SK-N-SH (cell line): ENCODE data around the gene MIGA2. TPM values are rescaled to one million over a fixed set of nuclear protein-coding genes. Genes with fewer than 3 reads are reported as not detected.

Experiments used
- CTCF ChIA-PET: fragments of 300-600, 350-600 bp; formaldehyde crosslinking; extraction: SDS; loops from one replicate; lab custom pipeline; 2021; lab: Yijun Ruan, JAX
- POLR2A ChIA-PET: fragments of 350-600 bp; sonication (Branson Sonifier 250); formaldehyde crosslinking; extraction: SDS; loops from one replicate; lab custom pipeline; 2020; ENCODE audit warnings: antibody characterized with exemption, inconsistent platforms; lab: Yijun Ruan, JAX
- DNase-seq: peaks from one replicate; pipeline ENCODE4 v3.0.0; 2012
- H2AFZ ChIP-seq: fragments of 200-600 bp; sonication (generic); 2 replicates; pipeline ENCODE4 v1.8.1; 2016; ENCODE audit warnings: antibody characterized with exemption, mild to moderate bottlenecking, low read depth
- H3F3A ChIP-seq: fragments of 200-600 bp; sonication (generic); replicated peaks from 2 replicates; pipeline ENCODE3; 2016; ENCODE audit warnings: antibody characterized with exemption, mild to moderate bottlenecking; ENCODE audit not compliant: insufficient read depth
- H3K27ac ChIP-seq, 2 experiments: fragments of 200-500 bp in 1 of 2; fragments of 200-600 bp in 1 of 2; sonication (Bioruptor generic) in 1 of 2; sonication (generic), shearing (Covaris generic) in 1 of 2; 2 replicates each; pipeline versions ENCODE4 v1.5.1 to v1.6.1; 2014 to 2016; ENCODE audit warnings: low read depth in 2 of 2, inconsistent platforms in 1 of 2, low read length in 1 of 2, mild to moderate bottlenecking in 1 of 2, mixed read lengths in 1 of 2
- H3K27me3 ChIP-seq: fragments of 200-600 bp; sonication (generic), shearing (Covaris generic); 2 replicates; pipeline ENCODE4 v1.6.1; 2016; ENCODE audit warnings: mixed run types; ENCODE audit not compliant: insufficient read depth
- H3K36me3 ChIP-seq, 2 experiments: fragments of 200-500 bp in 1 of 2; fragments of 200-600 bp in 1 of 2; sonication (Bioruptor generic) in 1 of 2; sonication (generic) in 1 of 2; replicated peaks in 1 of 2; 2 replicates each; pipeline versions ENCODE3 to v1.5.1; 2014 to 2016; ENCODE audit warnings: low read length in 1 of 2, mild to moderate bottlenecking in 1 of 2; ENCODE audit not compliant: insufficient read depth in 2 of 2, control insufficient read depth in 1 of 2
- H3K4me1 ChIP-seq, 2 experiments: fragments of 200-500 bp in 1 of 2; fragments of 200-600 bp in 1 of 2; sonication (Bioruptor generic) in 1 of 2; sonication (generic), shearing (Covaris generic) in 1 of 2; 2 replicates each; pipeline versions ENCODE4 v1.5.1 to v1.6.1; 2014 to 2016; ENCODE audit warnings: low read depth in 1 of 2, low read length in 1 of 2, mixed run types in 1 of 2; ENCODE audit not compliant: insufficient read depth in 2 of 2, control insufficient read depth in 1 of 2
- H3K4me2 ChIP-seq: fragments of 200-600 bp; sonication (generic), shearing (Covaris generic); 2 replicates; pipeline ENCODE4 v1.6.1; 2017; ENCODE audit warnings: mixed run types
- H3K4me3 ChIP-seq, 2 experiments: fragments of 200-500 bp in 1 of 2; fragments of 200-600 bp in 1 of 2; sonication (Bioruptor generic) in 1 of 2; sonication (generic), shearing (Covaris generic) in 1 of 2; 2 replicates each; pipeline versions ENCODE4 v1.5.1 to v1.8.1; 2014 to 2016; ENCODE audit warnings: low read depth in 2 of 2, inconsistent platforms in 1 of 2, low read length in 1 of 2, mild to moderate bottlenecking in 1 of 2, mixed read lengths in 1 of 2, moderate library complexity in 1 of 2
- H3K79me2 ChIP-seq: fragments of 200-600 bp; sonication (generic); 2 replicates; pipeline ENCODE4 v1.8.1; 2017; ENCODE audit warnings: mild to moderate bottlenecking; ENCODE audit not compliant: insufficient read depth
- H3K9ac ChIP-seq: fragments of 200-600 bp; sonication (generic); 2 replicates; pipeline ENCODE4 v1.6.1; 2017; ENCODE audit warnings: mixed run types
- H3K9me2 ChIP-seq: fragments of 200-600 bp; sonication (generic); 2 replicates; pipeline ENCODE4 v1.6.1; 2017; ENCODE audit warnings: mixed run types
- H3K9me3 ChIP-seq: fragments of 200-600 bp; sonication (generic); 2 replicates; pipeline ENCODE4 v1.6.1; 2017; ENCODE audit warnings: mixed run types, mild to moderate bottlenecking, moderate library complexity
- H4K20me1 ChIP-seq: fragments of 200-600 bp; sonication (generic); 2 replicates; pipeline ENCODE4 v1.6.1; 2017; ENCODE audit warnings: mild to moderate bottlenecking, mixed run types; ENCODE audit not compliant: insufficient read depth
- CHD2 ChIP-seq: fragments of 150-350 bp; IDR thresholded peaks from 2 replicates; pipeline ENCODE4 v1.6.1; 2018; ENCODE audit warnings: low read length; ENCODE audit not compliant: partially characterized antibody
- EZH2phosphoT487 ChIP-seq: fragments of 200-600 bp; sonication (generic); IDR thresholded peaks from 2 replicates; pipeline ENCODE4 v1.6.1; 2017; ENCODE audit warnings: low read depth, mixed run types, mild to moderate bottlenecking, antibody characterized with exemption, moderate library complexity, borderline replicate concordance
- GATA2 ChIP-seq: sonication (generic); formaldehyde crosslinking; IDR thresholded peaks from 2 replicates; pipeline ENCODE4 v1.5.0; 2020; ENCODE audit warnings: mild to moderate bottlenecking, missing genetic modification reagents
- JUND ChIP-seq: IDR thresholded peaks from 2 replicates; pipeline ENCODE4 v1.4.0; 2012
- MXI1 ChIP-seq: IDR thresholded peaks from 2 replicates; pipeline ENCODE4 v1.6.1; 2012; ENCODE audit warnings: mild to moderate bottlenecking, low read depth, low read length, improper control_type of control experiment
- POLR2AphosphoS5 ChIP-seq: IDR thresholded peaks from 2 replicates; pipeline ENCODE4 v1.6.1; 2012; ENCODE audit warnings: low read depth, low read length
- RCOR1 ChIP-seq: fragments of 150-350 bp; IDR thresholded peaks from 2 replicates; pipeline ENCODE4 v1.6.1; 2017; ENCODE audit warnings: antibody characterized with exemption, low read length
- ZBTB33 ChIP-seq: IDR thresholded peaks from 2 replicates; pipeline ENCODE4 v1.4.0; 2012; ENCODE audit warnings: low read depth, borderline replicate concordance
- WGBS: methylation state at CpG from one replicate; pipeline ENCODE4 v1.1.6; 2017; ENCODE audit warnings: low lambda C conversion rate; 5-methylcytosine and 5-hydroxymethylcytosine counted together
- polyA plus RNA-seq, 3 experiments: library from polyadenylated mRNA; depleted of rRNA; stranded (reverse); fragments of >200 nt; gene quantifications; 2 replicates each; pipeline ENCODE4 v1.2.3, GENCODE V29; 2012
- TF ChIP-seq, protein P1 (sequence below): fragments of 150-350 bp; IDR thresholded peaks from 2 replicates; pipeline ENCODE4 v1.6.1; 2016; ENCODE audit warnings: mild to moderate bottlenecking, low read depth, low read length
- TF ChIP-seq, protein P2 (sequence below): IDR thresholded peaks from 2 replicates; pipeline ENCODE4 v1.4.0; 2012; ENCODE audit warnings: low read depth, borderline replicate concordance
- TF ChIP-seq, protein P3 (sequence below): fragments of 150-350 bp; IDR thresholded peaks from 2 replicates; pipeline ENCODE4 v1.6.1; 2017; ENCODE audit warnings: antibody characterized with exemption, low read length, low read depth, borderline replicate concordance

MIGA2 gene
- polyA plus RNA-seq, 1 of the 3 experiments (the other 2 are of a cell fraction): 21.2 TPM

GRCh38 chr9:129038109-129038852, 1.9 kb downstream of the MIGA2 start:
- POLR2A ChIA-PET: interaction anchor here (0.5 kb wide), 1 partner anchor 89 kb away, joined by 3 read pairs; no protein-coding TSS in a partner anchor
- H3K4me3 ChIP-seq: no peak overlapping the region

More at GRCh38 chr9:129038109-129038852, 1.9 kb downstream of the MIGA2 start:
- DNase-seq: no peak
- no peaks in the 10 kb centered on the region for H3F3A ChIP-seq
- peaks cover 37% of the 10 kb centered on the region for H3K79me2 ChIP-seq
- H2AFZ ChIP-seq: no peak overlapping the region
- TF ChIP-seq RCOR1 (no peak), GATA2 (no peak), JUND (no peak), ZBTB33 (no peak), POLR2AphosphoS5 (no peak), CHD2 (no peak), MXI1 (no peak), EZH2phosphoT487 (no peak)
- TF ChIP-seq, protein P1, sequence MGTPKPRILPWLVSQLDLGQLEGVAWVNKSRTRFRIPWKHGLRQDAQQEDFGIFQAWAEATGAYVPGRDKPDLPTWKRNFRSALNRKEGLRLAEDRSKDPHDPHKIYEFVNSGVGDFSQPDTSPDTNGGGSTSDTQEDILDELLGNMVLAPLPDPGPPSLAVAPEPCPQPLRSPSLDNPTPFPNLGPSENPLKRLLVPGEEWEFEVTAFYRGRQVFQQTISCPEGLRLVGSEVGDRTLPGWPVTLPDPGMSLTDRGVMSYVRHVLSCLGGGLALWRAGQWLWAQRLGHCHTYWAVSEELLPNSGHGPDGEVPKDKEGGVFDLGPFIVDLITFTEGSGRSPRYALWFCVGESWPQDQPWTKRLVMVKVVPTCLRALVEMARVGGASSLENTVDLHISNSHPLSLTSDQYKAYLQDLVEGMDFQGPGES: no peak
- TF ChIP-seq, protein P2, sequence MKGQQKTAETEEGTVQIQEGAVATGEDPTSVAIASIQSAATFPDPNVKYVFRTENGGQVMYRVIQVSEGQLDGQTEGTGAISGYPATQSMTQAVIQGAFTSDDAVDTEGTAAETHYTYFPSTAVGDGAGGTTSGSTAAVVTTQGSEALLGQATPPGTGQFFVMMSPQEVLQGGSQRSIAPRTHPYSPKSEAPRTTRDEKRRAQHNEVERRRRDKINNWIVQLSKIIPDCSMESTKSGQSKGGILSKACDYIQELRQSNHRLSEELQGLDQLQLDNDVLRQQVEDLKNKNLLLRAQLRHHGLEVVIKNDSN: no peak
- TF ChIP-seq, protein P3, sequence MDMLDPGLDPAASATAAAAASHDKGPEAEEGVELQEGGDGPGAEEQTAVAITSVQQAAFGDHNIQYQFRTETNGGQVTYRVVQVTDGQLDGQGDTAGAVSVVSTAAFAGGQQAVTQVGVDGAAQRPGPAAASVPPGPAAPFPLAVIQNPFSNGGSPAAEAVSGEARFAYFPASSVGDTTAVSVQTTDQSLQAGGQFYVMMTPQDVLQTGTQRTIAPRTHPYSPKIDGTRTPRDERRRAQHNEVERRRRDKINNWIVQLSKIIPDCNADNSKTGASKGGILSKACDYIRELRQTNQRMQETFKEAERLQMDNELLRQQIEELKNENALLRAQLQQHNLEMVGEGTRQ: no peak
- 87% methylated on average over 4 of the region's 8 CpGs for WGBS
- H3K9ac ChIP-seq: no peak overlapping the region
- peaks cover 4% of the 10 kb centered on the region; the same call in 1 of the 2 replicates for H4K20me1 ChIP-seq
- H3K4me2 ChIP-seq: peak overlapping the region; percentile 93; the same call in 1 of the 2 replicates
- H3K36me3 ChIP-seq: peaks cover 0 to 11% of the 10 kb centered on the region in 2 experiments
- no peak overlapping the region for H3K27ac ChIP-seq
- CTCF ChIA-PET: interaction anchor here (0.8 to 1.3 kb wide), 2 partner anchors 9 to 10 kb away, joined by 3 to 4 read pairs; partner anchors contain the start of gene SH3GLB2
- no peaks in the 10 kb centered on the region for H3K9me3 ChIP-seq
- no peaks in the 10 kb centered on the region for H3K27me3 ChIP-seq
- H3K9me2 ChIP-seq: no peaks in the 10 kb centered on the region
- peaks cover 7 to 36% of the 10 kb centered on the region in 2 experiments; a peak in 3 of 4 replicates for H3K4me1 ChIP-seq
